GM10847 (cell line): ENCODE measurements around the gene FAM217B.

Experiments
- POLR2A ChIP-seq: IDR thresholded peaks from 2 replicates; pipeline ENCODE4 v1.6.1; 2011; ENCODE audit not compliant: insufficient read length; ENCODE audit errors: extremely low read depth

Gene FAM217B

GRCh38 chr20:59992526-59993084 is 52.4 kb downstream of the FAM217B start:
- TF ChIP-seq POLR2A: no peak

- TF ChIP-seq POLR2A: no peak
Observed at GRCh38 chr20:59993736-59994430, 53.7 kb downstream of the FAM217B start.

GRCh38 chr20:59994697-59995122 is 54.5 kb downstream of the FAM217B start:
- no peak for TF ChIP-seq POLR2A

GRCh38 chr20:59996108-59996507 is 55.9 kb downstream of the FAM217B start:
- TF ChIP-seq POLR2A: no peak

- TF ChIP-seq POLR2A: no peak
Observed at GRCh38 chr20:59997896-59998295, 57.7 kb downstream of the FAM217B start.
